DMS79 treated with DMSO at 0.1 percent for 48 hours (cell line): ENCODE results near the gene GABRG3.
"Not testable (repeated sequence)": the region's sequence is repeated elsewhere in the genome, so short reads cannot be mapped to it uniquely, and the experiment has no call there.

Experiments
- DNase-seq: peaks from one replicate; lab custom pipeline; 2025; lab: John Stamatoyannopoulos, UW

The GABRG3 gene

GRCh38 chr15:26996250-26996649 is 25.3 kb downstream of the GABRG3 start:
- DNase-seq, result no peak

GRCh38 chr15:27003003-27003402 is 32.0 kb downstream of the GABRG3 start:
- not testable (repeated sequence) for DNase-seq

GRCh38 chr15:27004226-27004625 is 33.2 kb downstream of the GABRG3 start:
- DNase-seq, result not testable (repeated sequence)

GRCh38 chr15:27017168-27017809 is 46.3 kb downstream of the GABRG3 start:
- no peak for DNase-seq

DNA sequence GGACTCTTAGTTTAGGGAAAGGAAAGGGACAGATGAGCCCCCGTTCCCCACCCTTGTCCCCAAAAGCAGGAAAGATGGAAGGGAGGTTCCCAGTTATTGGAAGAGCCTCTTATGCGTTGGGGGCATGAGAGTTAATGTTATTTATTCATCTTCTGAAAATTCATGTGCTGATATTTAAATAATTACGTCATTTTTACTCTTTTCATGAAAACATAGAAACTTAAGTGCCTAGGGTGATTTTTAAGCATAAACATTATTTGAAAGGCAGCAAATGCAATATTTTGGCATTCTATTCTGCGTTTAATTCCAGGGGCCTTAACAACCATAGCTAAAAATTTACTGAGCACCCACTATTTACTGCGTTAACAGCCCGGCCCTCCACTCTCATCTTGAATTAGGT is 48.7 kb downstream of the GABRG3 start:
- DNase-seq, result no peak

- DNase-seq, result no peak
Observed at GRCh38 chr15:27025481-27025966, 54.5 kb downstream of the GABRG3 start.

DNA sequence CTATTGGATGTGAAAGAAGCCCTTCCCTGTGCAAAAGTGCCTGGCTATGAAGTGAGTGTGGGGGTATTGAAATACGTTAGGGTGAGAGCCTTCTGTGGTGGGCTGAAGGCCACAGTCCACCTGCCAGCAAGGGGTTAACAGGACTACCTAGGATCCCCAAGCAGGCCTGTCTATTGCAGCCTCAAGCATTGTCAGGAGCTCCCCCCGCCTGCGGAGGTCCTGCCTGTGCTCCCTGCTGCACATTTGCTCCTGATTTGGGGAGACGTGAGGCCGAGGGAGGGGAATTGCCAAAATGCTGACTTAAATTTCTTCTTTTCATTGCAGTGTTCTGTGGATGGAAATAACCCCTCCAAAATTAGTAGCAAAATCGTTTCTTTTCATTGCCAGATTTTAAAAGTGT is 56.2 kb downstream of the GABRG3 start:
- DNase-seq, result no peak

- peak; percentile 52 for DNase-seq
Observed at GRCh38 chr15:27028858-27029477, 58.0 kb downstream of the GABRG3 start.

DNA sequence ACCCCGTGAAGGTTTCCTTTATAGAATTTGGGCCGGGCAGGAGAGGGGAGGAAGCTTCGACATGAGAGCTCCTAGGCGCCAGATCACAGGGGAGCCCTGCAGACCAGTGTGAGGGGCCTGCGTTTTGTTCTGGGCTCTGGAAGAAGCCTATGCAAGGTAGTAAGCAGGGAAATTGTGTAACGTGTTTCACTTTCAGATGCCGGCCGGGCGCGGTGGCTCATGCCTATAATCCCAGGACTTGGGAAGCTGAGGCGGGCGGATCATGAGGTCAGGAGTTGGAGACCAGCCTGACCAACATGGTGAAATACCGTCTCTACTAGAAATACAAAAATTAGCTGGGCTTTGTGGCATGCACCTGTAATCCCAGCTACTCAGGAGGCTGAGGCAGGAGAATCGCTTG is 65.2 kb downstream of the GABRG3 start:
- DNase-seq, result no peak

- no peak for DNase-seq
Observed at GRCh38 chr15:27037501-27037900, 66.5 kb downstream of the GABRG3 start.

DNA sequence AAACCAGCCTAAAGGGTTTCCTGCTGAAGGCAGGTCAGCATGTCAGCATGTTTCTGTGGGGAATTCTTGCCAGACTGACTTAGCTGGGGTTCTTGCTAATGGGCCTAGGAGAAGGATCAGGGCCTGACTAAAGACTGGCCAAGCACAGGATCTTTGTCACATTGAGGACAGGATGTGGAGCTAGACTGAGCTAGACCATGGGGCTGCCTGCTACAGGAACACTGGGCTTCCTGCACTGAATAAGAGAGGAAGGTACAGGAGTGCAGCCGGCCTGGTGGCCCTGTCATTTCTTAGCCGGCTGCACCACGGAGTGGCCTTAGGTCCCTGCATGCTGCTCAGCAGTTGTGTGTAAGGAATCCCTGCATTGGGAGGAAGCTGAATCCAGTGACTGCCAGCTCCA is 68.2 kb downstream of the GABRG3 start:
- no peak for DNase-seq

DNA sequence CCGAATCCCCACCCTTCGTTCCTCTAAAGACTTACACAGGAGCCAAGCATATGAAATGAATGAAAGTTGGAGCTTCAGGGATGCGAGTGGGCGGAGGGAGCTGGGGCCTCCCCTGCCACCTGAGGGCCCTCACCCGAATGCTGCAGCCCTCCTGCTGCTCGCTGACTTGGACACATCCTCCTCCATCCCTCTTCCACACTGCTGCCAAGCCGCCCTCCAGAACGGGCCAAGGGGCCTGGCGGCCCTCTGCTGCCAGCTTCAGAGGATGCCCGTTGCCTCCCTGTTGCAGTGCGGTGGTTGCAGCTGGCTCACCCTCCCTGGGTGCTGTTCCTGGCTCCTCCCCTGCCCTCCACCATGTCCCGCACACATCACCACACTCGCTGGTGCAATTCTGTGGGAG is 71.2 kb downstream of the GABRG3 start:
- no peak for DNase-seq

GRCh38 chr15:27042646-27043045 is 71.7 kb downstream of the GABRG3 start:
- DNase-seq, result no peak

- no peak for DNase-seq
Observed at GRCh38 chr15:27043770-27044169, 72.8 kb downstream of the GABRG3 start.

- no peak for DNase-seq
Observed at GRCh38 chr15:27045796-27046195, 74.8 kb downstream of the GABRG3 start.

DNA sequence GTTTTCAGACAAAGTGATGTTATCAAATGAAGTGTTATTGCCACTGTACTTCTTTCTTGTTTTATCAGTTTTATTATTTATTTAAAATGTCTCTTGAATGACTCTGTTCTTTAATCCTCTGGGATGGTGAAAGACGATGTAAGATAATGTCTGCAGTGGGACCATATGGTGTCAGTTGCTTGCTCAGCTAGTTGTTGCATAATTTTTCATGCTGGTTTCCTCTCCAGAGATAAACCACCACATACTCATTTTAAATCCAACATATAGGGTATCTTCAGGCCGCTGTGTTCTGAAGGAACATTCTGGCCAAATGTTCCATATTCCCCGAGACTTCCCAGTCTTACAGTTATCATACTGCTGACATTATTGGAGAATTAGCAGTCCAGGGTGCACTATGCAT is 75.9 kb downstream of the GABRG3 start:
- no peak for DNase-seq

DNA sequence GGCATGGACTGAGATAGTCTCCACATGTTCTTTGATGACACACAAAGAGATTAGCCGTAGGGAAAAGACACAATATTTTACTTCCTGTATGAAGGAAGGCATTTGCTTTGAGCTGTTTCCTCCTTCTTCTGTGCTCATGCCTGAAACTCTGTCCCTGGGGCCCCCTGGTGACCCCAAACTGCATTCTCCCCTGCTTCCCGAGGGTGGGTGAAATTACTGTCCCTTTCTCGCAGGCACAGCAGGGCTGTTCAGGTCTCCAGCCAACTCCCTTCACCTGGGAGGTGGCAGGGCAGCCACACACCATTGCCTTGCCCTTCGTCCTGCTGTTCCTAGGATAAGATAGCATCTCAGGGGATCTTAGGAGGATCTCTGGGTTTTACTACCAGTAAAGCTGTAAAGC is 79.2 kb downstream of the GABRG3 start:
- DNase-seq, result no peak

- no peak for DNase-seq
Observed at GRCh38 chr15:27054426-27054825, 83.4 kb downstream of the GABRG3 start.

DNA sequence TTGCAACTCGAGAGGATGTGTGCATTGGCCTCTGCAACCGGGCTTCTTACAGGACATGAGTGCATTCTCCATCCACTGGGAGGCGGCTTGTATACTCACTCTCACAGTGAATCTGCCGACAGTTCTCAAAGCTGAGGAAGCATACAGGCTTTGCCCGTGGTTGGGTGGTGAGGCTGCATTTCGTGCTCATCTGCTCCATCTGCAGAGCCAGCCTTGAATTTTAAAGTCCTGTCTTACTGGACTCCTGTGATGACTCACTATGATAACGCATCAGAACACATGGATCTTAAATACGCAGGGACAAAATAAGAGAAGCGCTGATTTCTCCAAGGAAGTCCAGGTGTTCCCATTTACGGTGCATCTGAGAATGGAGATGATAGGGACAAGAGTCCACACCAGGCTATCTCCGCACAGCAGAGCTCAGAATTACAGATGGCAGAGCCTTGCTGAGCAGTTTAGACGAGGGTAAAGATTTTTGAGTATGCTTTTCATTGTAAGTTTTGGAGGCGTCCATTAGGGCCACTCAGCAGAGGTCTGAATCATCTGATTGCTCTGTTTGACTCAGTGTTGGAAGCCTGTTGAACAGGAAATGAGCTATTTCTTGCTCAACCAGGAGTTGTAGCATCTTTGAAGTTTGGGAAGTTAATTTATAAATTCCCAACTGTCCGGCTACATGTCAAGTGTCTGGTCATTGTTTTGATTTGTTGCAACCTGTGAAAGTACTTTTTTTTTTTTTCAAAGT is 87.1 kb downstream of the GABRG3 start:
- DNase-seq, result no peak

GRCh38 chr15:27058939-27059338 is 88.0 kb downstream of the GABRG3 start:
- DNase-seq, result peak; percentile 14

DNA sequence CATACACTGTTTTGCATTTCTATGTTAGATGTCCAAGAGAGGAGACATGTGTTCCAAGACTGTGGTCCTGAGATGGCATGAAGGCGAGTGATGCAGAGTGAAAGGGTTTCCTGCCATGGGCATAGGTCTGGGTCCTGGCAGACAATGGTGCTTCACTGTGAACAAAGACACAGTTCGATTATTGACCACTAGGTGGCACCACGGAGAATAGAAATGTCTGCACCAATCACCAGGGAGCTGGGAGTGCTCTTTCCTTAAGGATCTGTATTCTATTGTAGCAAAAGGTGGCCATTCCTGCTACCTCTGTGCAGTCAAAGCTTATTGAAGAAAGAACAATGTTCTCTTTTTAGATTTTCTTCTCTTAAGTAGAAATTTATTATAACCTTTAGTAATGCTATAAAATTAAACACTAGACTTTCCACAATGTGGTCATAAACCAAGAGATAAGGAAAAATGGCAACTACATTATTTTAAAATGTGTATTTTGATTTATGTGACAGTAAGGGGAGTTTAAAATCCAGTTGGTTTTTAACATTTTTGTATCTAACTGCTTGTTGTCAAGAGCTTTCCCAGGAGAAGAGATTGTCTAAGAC is 88.7 kb downstream of the GABRG3 start:
- no peak for DNase-seq

- DNase-seq, result no peak
Observed at GRCh38 chr15:27061739-27062138, 90.8 kb downstream of the GABRG3 start.

DNA sequence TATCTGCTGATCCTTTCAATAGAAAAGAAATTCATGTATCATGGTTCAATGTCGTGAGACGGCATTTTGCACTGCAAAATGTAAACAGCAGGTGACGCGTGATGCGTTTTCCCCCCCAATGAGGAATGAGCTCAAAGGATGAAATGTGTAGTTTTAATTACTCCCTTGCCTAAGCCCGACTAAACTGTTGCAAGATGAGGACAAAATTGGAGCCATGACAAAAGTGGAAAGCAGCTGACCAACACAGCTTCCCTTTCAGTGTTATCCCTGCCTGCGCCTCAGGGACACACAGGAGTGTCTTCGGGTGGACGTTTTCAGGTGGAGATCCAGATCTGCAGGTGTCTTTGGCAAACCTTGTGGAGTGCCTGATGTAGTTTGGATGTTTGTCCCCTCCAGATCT is 92.0 kb downstream of the GABRG3 start:
- DNase-seq, result peak; percentile 90
